SK-N-SH (cell line): ENCODE results near the gene RAB33B. TPM values are rescaled to one million over a fixed set of nuclear protein-coding genes. Genes with fewer than 3 reads are reported as not detected.

ENCODE experiments used
- CTCF ChIA-PET: fragments of 300-600, 350-600 bp; formaldehyde crosslinking; extraction: SDS; loops from one replicate; lab custom pipeline; 2021; lab: Yijun Ruan, JAX
- POLR2A ChIA-PET: fragments of 350-600 bp; sonication (Branson Sonifier 250); formaldehyde crosslinking; extraction: SDS; loops from one replicate; lab custom pipeline; 2020; ENCODE audit warnings: antibody characterized with exemption, inconsistent platforms; lab: Yijun Ruan, JAX
- DNase-seq: peaks from one replicate; pipeline ENCODE4 v3.0.0; 2012
- H2AFZ ChIP-seq: fragments of 200-600 bp; sonication (generic); 2 replicates; pipeline ENCODE4 v1.8.1; 2016; ENCODE audit warnings: antibody characterized with exemption, mild to moderate bottlenecking, low read depth
- H3F3A ChIP-seq: fragments of 200-600 bp; sonication (generic); replicated peaks from 2 replicates; pipeline ENCODE3; 2016; ENCODE audit warnings: antibody characterized with exemption, mild to moderate bottlenecking; ENCODE audit not compliant: insufficient read depth
- H3K27ac ChIP-seq, 2 experiments: fragments of 200-500 bp in 1 of 2; fragments of 200-600 bp in 1 of 2; sonication (Bioruptor generic) in 1 of 2; sonication (generic), shearing (Covaris generic) in 1 of 2; 2 replicates each; pipeline versions ENCODE4 v1.5.1 to v1.6.1; 2014 to 2016; ENCODE audit warnings: low read depth in 2 of 2, inconsistent platforms in 1 of 2, low read length in 1 of 2, mild to moderate bottlenecking in 1 of 2, mixed read lengths in 1 of 2
- H3K27me3 ChIP-seq: fragments of 200-600 bp; sonication (generic), shearing (Covaris generic); 2 replicates; pipeline ENCODE4 v1.6.1; 2016; ENCODE audit warnings: mixed run types; ENCODE audit not compliant: insufficient read depth
- H3K36me3 ChIP-seq, 2 experiments: fragments of 200-500 bp in 1 of 2; fragments of 200-600 bp in 1 of 2; sonication (Bioruptor generic) in 1 of 2; sonication (generic) in 1 of 2; replicated peaks in 1 of 2; 2 replicates each; pipeline versions ENCODE3 to v1.5.1; 2014 to 2016; ENCODE audit warnings: low read length in 1 of 2, mild to moderate bottlenecking in 1 of 2; ENCODE audit not compliant: insufficient read depth in 2 of 2, control insufficient read depth in 1 of 2
- H3K4me1 ChIP-seq, 2 experiments: fragments of 200-500 bp in 1 of 2; fragments of 200-600 bp in 1 of 2; sonication (Bioruptor generic) in 1 of 2; sonication (generic), shearing (Covaris generic) in 1 of 2; 2 replicates each; pipeline versions ENCODE4 v1.5.1 to v1.6.1; 2014 to 2016; ENCODE audit warnings: low read depth in 1 of 2, low read length in 1 of 2, mixed run types in 1 of 2; ENCODE audit not compliant: insufficient read depth in 2 of 2, control insufficient read depth in 1 of 2
- H3K4me2 ChIP-seq: fragments of 200-600 bp; sonication (generic), shearing (Covaris generic); 2 replicates; pipeline ENCODE4 v1.6.1; 2017; ENCODE audit warnings: mixed run types
- H3K4me3 ChIP-seq, 2 experiments: fragments of 200-500 bp in 1 of 2; fragments of 200-600 bp in 1 of 2; sonication (Bioruptor generic) in 1 of 2; sonication (generic), shearing (Covaris generic) in 1 of 2; 2 replicates each; pipeline versions ENCODE4 v1.5.1 to v1.8.1; 2014 to 2016; ENCODE audit warnings: low read depth in 2 of 2, inconsistent platforms in 1 of 2, low read length in 1 of 2, mild to moderate bottlenecking in 1 of 2, mixed read lengths in 1 of 2, moderate library complexity in 1 of 2
- H3K79me2 ChIP-seq: fragments of 200-600 bp; sonication (generic); 2 replicates; pipeline ENCODE4 v1.8.1; 2017; ENCODE audit warnings: mild to moderate bottlenecking; ENCODE audit not compliant: insufficient read depth
- H3K9ac ChIP-seq: fragments of 200-600 bp; sonication (generic); 2 replicates; pipeline ENCODE4 v1.6.1; 2017; ENCODE audit warnings: mixed run types
- H3K9me2 ChIP-seq: fragments of 200-600 bp; sonication (generic); 2 replicates; pipeline ENCODE4 v1.6.1; 2017; ENCODE audit warnings: mixed run types
- H3K9me3 ChIP-seq: fragments of 200-600 bp; sonication (generic); 2 replicates; pipeline ENCODE4 v1.6.1; 2017; ENCODE audit warnings: mixed run types, mild to moderate bottlenecking, moderate library complexity
- H4K20me1 ChIP-seq: fragments of 200-600 bp; sonication (generic); 2 replicates; pipeline ENCODE4 v1.6.1; 2017; ENCODE audit warnings: mild to moderate bottlenecking, mixed run types; ENCODE audit not compliant: insufficient read depth
- ELF1 ChIP-seq: IDR thresholded peaks from 2 replicates; pipeline ENCODE4 v1.4.0; 2012
- FOSL2 ChIP-seq: IDR thresholded peaks from 2 replicates; pipeline ENCODE4 v1.4.0; 2012; ENCODE audit warnings: low read depth, mild to moderate bottlenecking, moderate library complexity, borderline replicate concordance
- FOXM1 ChIP-seq: IDR thresholded peaks from 2 replicates; pipeline ENCODE4 v1.4.0; 2012; ENCODE audit warnings: low read depth, mild to moderate bottlenecking
- GABPA ChIP-seq: IDR thresholded peaks from 2 replicates; pipeline ENCODE4 v1.4.0; 2012; ENCODE audit warnings: low read depth, mild to moderate bottlenecking
- GATA2 ChIP-seq: sonication (generic); formaldehyde crosslinking; IDR thresholded peaks from 2 replicates; pipeline ENCODE4 v1.5.0; 2020; ENCODE audit warnings: mild to moderate bottlenecking, missing genetic modification reagents
- JUND ChIP-seq: IDR thresholded peaks from 2 replicates; pipeline ENCODE4 v1.4.0; 2012
- MEF2A ChIP-seq: IDR thresholded peaks from 2 replicates; pipeline ENCODE4 v1.4.0; 2012; ENCODE audit warnings: low read depth, borderline replicate concordance
- NFIC ChIP-seq: IDR thresholded peaks from 2 replicates; pipeline ENCODE4 v1.4.0; 2012; ENCODE audit warnings: borderline replicate concordance
- NRF1 ChIP-seq: IDR thresholded peaks from 2 replicates; pipeline ENCODE4 v1.6.1; 2012; ENCODE audit warnings: low read depth, mild to moderate bottlenecking, low read length
- POLR2AphosphoS5 ChIP-seq: IDR thresholded peaks from 2 replicates; pipeline ENCODE4 v1.6.1; 2012; ENCODE audit warnings: low read depth, low read length
- RAD21 ChIP-seq: IDR thresholded peaks from 2 replicates; pipeline ENCODE4 v1.6.1; 2012; ENCODE audit warnings: mild to moderate bottlenecking, low read length
- REST ChIP-seq: IDR thresholded peaks from 2 replicates; pipeline ENCODE4 v1.6.1; 2012; ENCODE audit warnings: mild to moderate bottlenecking, low read depth, low read length, moderate library complexity
- SIN3A ChIP-seq: IDR thresholded peaks from 2 replicates; pipeline ENCODE4 v1.6.1; 2012; ENCODE audit warnings: low read depth, mild to moderate bottlenecking, low read length, moderate library complexity, borderline replicate concordance
- TCF12 ChIP-seq: IDR thresholded peaks from 2 replicates; pipeline ENCODE4 v1.4.0; 2012
- WGBS: methylation state at CpG from one replicate; pipeline ENCODE4 v1.1.6; 2017; ENCODE audit warnings: low lambda C conversion rate; 5-methylcytosine and 5-hydroxymethylcytosine counted together
- polyA plus RNA-seq, 3 experiments: library from polyadenylated mRNA; depleted of rRNA; stranded (reverse); fragments of >200 nt; gene quantifications; 2 replicates each; pipeline ENCODE4 v1.2.3, GENCODE V29; 2012
- small RNA-seq, 7 experiments: library from RNA; depleted of rRNA; stranded (forward); fragments of <200 nt; gene quantifications; one replicate each; pipeline ENCODE3, GENCODE V24; 2012
- TF ChIP-seq, protein P1 (sequence below): fragments of 150-350 bp; IDR thresholded peaks from 2 replicates; pipeline ENCODE4 v1.6.1; 2016; ENCODE audit warnings: mild to moderate bottlenecking, low read depth, low read length

The RAB33B gene
- polyA plus RNA-seq, 1 of the 3 experiments (the other 2 are of a cell fraction), result 2.3 TPM

DNA sequence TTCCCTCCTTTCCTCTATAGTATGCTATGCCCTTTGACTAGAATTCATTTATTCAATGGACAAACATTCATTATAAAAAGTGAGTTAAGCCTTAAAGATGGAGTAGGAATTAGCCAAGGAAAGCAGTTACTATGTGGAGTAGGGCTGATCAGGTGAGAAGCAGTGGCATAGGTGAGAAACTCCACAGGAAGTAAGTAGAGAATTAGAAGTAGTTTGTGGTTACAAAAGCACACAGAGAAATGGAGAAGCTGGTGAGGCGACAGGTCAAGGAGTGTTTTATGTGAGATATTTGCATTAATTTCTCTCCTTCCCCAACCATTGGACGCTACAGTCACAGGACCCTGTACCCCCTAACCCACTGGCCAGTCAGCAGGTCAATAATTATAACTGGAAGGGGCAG, 71.5 kb downstream of the RAB33B start:
- Histone ChIP-seq H3F3A (peaks cover 4% of the 10 kb centered on the region), H3K27ac (no peak overlapping the region), H3K4me2 (no peak overlapping the region), H3K4me1 (no peaks in the 10 kb centered on the region), H3K9me3 (no peaks in the 10 kb centered on the region), H3K9me2 (no peaks in the 10 kb centered on the region), H3K36me3 (peaks cover 25 to 45% of the 10 kb centered on the region in 2 experiments), H3K79me2 (no peaks in the 10 kb centered on the region), H3K27me3 (no peaks in the 10 kb centered on the region), H4K20me1 (no peaks in the 10 kb centered on the region), H3K4me3 (no peak overlapping the region), H2AFZ (no peak overlapping the region), H3K9ac (no peak overlapping the region)
- DNase-seq, result no peak
- POLR2A ChIA-PET, result no interaction called here
- WGBS, result 44% methylated on average over 2 of the region's 2 CpGs
- CTCF ChIA-PET, result no interaction called here
- TF ChIP-seq MEF2A (no peak), GATA2 (CRISPR knock-in tag) (no peak), GABPA (no peak), FOSL2 (no peak), POLR2AphosphoS5 (no peak), FOXM1 (no peak), TCF12 (no peak), RAD21 (no peak), ELF1 (no peak), REST (no peak), JUND (no peak), NRF1 (no peak), SIN3A (no peak), NFIC (no peak)
- TF ChIP-seq, protein P1, sequence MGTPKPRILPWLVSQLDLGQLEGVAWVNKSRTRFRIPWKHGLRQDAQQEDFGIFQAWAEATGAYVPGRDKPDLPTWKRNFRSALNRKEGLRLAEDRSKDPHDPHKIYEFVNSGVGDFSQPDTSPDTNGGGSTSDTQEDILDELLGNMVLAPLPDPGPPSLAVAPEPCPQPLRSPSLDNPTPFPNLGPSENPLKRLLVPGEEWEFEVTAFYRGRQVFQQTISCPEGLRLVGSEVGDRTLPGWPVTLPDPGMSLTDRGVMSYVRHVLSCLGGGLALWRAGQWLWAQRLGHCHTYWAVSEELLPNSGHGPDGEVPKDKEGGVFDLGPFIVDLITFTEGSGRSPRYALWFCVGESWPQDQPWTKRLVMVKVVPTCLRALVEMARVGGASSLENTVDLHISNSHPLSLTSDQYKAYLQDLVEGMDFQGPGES, result no peak

Small RNA genes lying within 50 kb of the gene (small RNA-seq; reads per million reads assigned to genes)
- gene RF01225, result 0 to 0.26 (median 0) reads per million in 7 experiments

Other genes starting within 250 kb of the RAB33B start
- 20.3 and 22.9 TPM in 2 replicates for gene MGARP, start 173.9 kb upstream of the RAB33B start, polyA plus RNA-seq (2012; rRNA removed)
- 7.1 and 7.8 TPM in 2 replicates for gene NAA15, start 152.6 kb upstream of the RAB33B start, polyA plus RNA-seq (2012; rRNA removed)
- 75.9 and 101 TPM in 2 replicates for gene NDUFC1, start 151.6 kb upstream of the RAB33B start, polyA plus RNA-seq (2012; rRNA removed)
- gene SETD7, start 102.1 kb downstream of the RAB33B start, polyA plus RNA-seq (2012; rRNA removed), result 5.0 and 6.8 TPM in 2 replicates
- 26.5 and 32.1 TPM in 2 replicates for gene MGST2, start 211.7 kb downstream of the RAB33B start, polyA plus RNA-seq (2012; rRNA removed)